Measurements from ENCODE around the gene PDS5B. TPM values are rescaled to one million over a fixed set of nuclear protein-coding genes. Genes with fewer than 3 reads are reported as not detected.

PDS5B gene
- total and polyA plus RNA-seq, 2 experiments from 2014 or later: 43.9 to 46.5 TPM

DNA sequence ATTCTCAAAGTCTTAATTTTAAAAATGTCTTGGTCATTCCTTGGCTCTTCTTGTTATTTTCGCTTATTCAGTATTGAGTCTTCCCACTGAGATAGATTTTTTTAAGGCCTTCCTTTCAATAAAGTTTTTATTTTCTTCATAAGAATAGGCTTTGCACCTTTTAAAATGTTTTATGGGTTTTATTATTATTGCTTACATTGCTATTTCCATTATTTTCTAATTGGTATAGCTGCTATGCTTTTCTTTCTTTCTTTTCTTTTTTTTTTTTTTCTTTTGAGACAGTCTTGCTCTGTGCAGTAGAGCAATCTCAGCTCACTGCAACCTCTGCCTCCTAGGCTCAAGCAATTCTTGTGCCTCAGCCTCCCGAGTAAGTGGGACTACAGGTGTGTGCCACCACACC, 195.7 kb downstream of the PDS5B start:
- Histone ChIP-seq H3K79me2 (replicated peaks; ENCODE audit: insufficient read depth) (no peaks in the 10 kb centered on the region), H3K4me3 (no peak overlapping the region), H3K4me1 (ENCODE audit: insufficient read depth) (no peaks in the 10 kb centered on the region), H3K36me3 (ENCODE audit: insufficient read depth) (peaks cover 6% of the 10 kb centered on the region), H3K4me2 (no peak overlapping the region), H3K27me3 (ENCODE audit: insufficient read depth) (no peaks in the 10 kb centered on the region), H3K9me2 (ENCODE audit: insufficient read depth) (no peaks in the 10 kb centered on the region), H2AFZ (no peak overlapping the region), H3F3A (replicated peaks; ENCODE audit: low read depth) (no peaks in the 10 kb centered on the region), H3K27ac (ENCODE audit: low read depth) (no peak overlapping the region), H4K20me1 (replicated peaks; ENCODE audit: insufficient read depth) (no peaks in the 10 kb centered on the region)
- no peaks in the 10 kb centered on the region for H3K4me1 Mint-ChIP-seq
- TF ChIP-seq, protein P1, sequence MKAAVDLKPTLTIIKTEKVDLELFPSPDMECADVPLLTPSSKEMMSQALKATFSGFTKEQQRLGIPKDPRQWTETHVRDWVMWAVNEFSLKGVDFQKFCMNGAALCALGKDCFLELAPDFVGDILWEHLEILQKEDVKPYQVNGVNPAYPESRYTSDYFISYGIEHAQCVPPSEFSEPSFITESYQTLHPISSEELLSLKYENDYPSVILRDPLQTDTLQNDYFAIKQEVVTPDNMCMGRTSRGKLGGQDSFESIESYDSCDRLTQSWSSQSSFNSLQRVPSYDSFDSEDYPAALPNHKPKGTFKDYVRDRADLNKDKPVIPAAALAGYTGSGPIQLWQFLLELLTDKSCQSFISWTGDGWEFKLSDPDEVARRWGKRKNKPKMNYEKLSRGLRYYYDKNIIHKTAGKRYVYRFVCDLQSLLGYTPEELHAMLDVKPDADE (IDR thresholded peaks at IDR 0.05): no peak
- TF ChIP-seq, protein P2, sequence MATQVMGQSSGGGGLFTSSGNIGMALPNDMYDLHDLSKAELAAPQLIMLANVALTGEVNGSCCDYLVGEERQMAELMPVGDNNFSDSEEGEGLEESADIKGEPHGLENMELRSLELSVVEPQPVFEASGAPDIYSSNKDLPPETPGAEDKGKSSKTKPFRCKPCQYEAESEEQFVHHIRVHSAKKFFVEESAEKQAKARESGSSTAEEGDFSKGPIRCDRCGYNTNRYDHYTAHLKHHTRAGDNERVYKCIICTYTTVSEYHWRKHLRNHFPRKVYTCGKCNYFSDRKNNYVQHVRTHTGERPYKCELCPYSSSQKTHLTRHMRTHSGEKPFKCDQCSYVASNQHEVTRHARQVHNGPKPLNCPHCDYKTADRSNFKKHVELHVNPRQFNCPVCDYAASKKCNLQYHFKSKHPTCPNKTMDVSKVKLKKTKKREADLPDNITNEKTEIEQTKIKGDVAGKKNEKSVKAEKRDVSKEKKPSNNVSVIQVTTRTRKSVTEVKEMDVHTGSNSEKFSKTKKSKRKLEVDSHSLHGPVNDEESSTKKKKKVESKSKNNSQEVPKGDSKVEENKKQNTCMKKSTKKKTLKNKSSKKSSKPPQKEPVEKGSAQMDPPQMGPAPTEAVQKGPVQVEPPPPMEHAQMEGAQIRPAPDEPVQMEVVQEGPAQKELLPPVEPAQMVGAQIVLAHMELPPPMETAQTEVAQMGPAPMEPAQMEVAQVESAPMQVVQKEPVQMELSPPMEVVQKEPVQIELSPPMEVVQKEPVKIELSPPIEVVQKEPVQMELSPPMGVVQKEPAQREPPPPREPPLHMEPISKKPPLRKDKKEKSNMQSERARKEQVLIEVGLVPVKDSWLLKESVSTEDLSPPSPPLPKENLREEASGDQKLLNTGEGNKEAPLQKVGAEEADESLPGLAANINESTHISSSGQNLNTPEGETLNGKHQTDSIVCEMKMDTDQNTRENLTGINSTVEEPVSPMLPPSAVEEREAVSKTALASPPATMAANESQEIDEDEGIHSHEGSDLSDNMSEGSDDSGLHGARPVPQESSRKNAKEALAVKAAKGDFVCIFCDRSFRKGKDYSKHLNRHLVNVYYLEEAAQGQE (IDR thresholded peaks at IDR 0.05; ENCODE audit: unreplicated experiment): no peak
- TF ChIP-seq EZH2 (IDR thresholded peaks at IDR 0.05; ENCODE audit: low read depth, unreplicated experiment) (no peak), NANOG (IDR thresholded peaks at IDR 0.05; ENCODE audit: borderline replicate concordance) (no peak), JUNB (IDR thresholded peaks at IDR 0.05; ENCODE audit: unreplicated experiment) (no peak), EZH2phosphoT487 (IDR thresholded peaks at IDR 0.05; ENCODE audit: unreplicated experiment) (no peak), STAT1 (IDR thresholded peaks at IDR 0.05; ENCODE audit: unreplicated experiment) (no peak), ZNF331 (CRISPR knock-in tag; IDR thresholded peaks at IDR 0.05; ENCODE audit: low read depth) (no peak), CREB1 (CRISPR knock-in tag; IDR thresholded peaks at IDR 0.05; ENCODE audit: low read depth) (no peak), POLR2AphosphoS5 (IDR thresholded peaks at IDR 0.05; ENCODE audit: low read depth) (no peak), ZNF114 (CRISPR knock-in tag; IDR thresholded peaks at IDR 0.05) (no peak)
- TF ChIP-seq, protein P3, sequence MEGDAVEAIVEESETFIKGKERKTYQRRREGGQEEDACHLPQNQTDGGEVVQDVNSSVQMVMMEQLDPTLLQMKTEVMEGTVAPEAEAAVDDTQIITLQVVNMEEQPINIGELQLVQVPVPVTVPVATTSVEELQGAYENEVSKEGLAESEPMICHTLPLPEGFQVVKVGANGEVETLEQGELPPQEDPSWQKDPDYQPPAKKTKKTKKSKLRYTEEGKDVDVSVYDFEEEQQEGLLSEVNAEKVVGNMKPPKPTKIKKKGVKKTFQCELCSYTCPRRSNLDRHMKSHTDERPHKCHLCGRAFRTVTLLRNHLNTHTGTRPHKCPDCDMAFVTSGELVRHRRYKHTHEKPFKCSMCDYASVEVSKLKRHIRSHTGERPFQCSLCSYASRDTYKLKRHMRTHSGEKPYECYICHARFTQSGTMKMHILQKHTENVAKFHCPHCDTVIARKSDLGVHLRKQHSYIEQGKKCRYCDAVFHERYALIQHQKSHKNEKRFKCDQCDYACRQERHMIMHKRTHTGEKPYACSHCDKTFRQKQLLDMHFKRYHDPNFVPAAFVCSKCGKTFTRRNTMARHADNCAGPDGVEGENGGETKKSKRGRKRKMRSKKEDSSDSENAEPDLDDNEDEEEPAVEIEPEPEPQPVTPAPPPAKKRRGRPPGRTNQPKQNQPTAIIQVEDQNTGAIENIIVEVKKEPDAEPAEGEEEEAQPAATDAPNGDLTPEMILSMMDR (conservative IDR thresholded peaks at IDR 0.05; ENCODE audit: low read depth in 2 of 2): no peak
- TF ChIP-seq, protein P4, sequence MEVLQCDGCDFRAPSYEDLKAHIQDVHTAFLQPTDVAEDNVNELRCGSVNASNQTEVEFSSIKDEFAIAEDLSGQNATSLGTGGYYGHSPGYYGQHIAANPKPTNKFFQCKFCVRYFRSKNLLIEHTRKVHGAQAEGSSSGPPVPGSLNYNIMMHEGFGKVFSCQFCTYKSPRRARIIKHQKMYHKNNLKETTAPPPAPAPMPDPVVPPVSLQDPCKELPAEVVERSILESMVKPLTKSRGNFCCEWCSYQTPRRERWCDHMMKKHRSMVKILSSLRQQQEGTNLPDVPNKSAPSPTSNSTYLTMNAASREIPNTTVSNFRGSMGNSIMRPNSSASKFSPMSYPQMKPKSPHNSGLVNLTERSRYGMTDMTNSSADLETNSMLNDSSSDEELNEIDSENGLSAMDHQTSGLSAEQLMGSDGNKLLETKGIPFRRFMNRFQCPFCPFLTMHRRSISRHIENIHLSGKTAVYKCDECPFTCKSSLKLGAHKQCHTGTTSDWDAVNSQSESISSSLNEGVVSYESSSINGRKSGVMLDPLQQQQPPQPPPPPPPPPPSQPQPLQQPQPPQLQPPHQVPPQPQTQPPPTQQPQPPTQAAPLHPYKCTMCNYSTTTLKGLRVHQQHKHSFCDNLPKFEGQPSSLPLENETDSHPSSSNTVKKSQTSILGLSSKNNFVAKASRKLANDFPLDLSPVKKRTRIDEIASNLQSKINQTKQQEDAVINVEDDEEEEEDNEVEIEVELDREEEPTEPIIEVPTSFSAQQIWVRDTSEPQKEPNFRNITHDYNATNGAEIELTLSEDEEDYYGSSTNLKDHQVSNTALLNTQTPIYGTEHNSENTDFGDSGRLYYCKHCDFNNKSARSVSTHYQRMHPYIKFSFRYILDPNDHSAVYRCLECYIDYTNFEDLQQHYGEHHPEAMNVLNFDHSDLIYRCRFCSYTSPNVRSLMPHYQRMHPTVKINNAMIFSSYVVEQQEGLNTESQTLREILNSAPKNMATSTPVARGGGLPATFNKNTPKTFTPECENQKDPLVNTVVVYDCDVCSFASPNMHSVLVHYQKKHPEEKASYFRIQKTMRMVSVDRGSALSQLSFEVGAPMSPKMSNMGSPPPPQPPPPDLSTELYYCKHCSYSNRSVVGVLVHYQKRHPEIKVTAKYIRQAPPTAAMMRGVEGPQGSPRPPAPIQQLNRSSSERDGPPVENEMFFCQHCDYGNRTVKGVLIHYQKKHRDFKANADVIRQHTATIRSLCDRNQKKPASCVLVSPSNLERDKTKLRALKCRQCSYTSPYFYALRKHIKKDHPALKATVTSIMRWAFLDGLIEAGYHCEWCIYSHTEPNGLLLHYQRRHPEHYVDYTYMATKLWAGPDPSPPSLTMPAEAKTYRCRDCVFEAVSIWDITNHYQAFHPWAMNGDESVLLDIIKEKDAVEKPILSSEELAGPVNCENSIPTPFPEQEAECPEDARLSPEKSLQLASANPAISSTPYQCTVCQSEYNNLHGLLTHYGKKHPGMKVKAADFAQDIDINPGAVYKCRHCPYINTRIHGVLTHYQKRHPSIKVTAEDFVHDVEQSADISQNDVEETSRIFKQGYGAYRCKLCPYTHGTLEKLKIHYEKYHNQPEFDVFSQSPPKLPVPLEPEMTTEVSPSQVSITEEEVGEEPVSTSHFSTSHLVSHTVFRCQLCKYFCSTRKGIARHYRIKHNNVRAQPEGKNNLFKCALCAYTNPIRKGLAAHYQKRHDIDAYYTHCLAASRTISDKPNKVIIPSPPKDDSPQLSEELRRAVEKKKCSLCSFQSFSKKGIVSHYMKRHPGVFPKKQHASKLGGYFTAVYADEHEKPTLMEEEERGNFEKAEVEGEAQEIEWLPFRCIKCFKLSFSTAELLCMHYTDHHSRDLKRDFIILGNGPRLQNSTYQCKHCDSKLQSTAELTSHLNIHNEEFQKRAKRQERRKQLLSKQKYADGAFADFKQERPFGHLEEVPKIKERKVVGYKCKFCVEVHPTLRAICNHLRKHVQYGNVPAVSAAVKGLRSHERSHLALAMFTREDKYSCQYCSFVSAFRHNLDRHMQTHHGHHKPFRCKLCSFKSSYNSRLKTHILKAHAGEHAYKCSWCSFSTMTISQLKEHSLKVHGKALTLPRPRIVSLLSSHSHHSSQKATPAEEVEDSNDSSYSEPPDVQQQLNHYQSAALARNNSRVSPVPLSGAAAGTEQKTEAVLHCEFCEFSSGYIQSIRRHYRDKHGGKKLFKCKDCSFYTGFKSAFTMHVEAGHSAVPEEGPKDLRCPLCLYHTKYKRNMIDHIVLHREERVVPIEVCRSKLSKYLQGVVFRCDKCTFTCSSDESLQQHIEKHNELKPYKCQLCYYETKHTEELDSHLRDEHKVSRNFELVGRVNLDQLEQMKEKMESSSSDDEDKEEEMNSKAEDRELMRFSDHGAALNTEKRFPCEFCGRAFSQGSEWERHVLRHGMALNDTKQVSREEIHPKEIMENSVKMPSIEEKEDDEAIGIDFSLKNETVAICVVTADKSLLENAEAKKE (CRISPR knock-in tag; IDR thresholded peaks at IDR 0.05): no peak
- ATAC-seq (no peak), DNase-seq (ENCODE audit: low spot score) (no peak)
- H3K9me3 Mint-ChIP-seq: no peaks in the 10 kb centered on the region
- no peak overlapping the region for H3K27ac Mint-ChIP-seq
- no peak overlapping the region for H3K4me3 Mint-ChIP-seq
- peaks cover 2% of the 10 kb centered on the region for H3K27me3 Mint-ChIP-seq (ENCODE audit: insufficient read depth, low read depth, poor library complexity)
- H3K36me3 Mint-ChIP-seq (ENCODE audit: low read depth): peaks cover 20% of the 10 kb centered on the region

Data from GM23338 (cell line).